ENCODE results near the gene RAD51B. TPM values are rescaled to one million over a fixed set of nuclear protein-coding genes. Genes with fewer than 3 reads are reported as not detected.

The RAD51B gene
- total RNA-seq, 4 donors from 2014 or later = 14.0 to 16.4 (median 14.8) TPM

GRCh38 chr14:68562911-68563250, 743.3 kb downstream of the RAD51B start:
- Histone ChIP-seq H3K4me3 (replicated peaks in 1 of 3) (no peak overlapping the region), H3K36me3 (no peaks in the 10 kb centered on the region), H3K27ac (peak overlapping the region; percentile 90 to 95 (median 94)), H3K9me3 (no peaks in the 10 kb centered on the region), H3K4me1 (peaks cover 53 to 70% of the 10 kb centered on the region in 2 donors), H3K27me3 (no peaks in the 10 kb centered on the region)
- DNase-seq = no peak
- 59 to 77% methylated on average over 8 to 9 of the region's 9 CpGs for WGBS, 2 donors
- TF ChIP-seq, protein P1, sequence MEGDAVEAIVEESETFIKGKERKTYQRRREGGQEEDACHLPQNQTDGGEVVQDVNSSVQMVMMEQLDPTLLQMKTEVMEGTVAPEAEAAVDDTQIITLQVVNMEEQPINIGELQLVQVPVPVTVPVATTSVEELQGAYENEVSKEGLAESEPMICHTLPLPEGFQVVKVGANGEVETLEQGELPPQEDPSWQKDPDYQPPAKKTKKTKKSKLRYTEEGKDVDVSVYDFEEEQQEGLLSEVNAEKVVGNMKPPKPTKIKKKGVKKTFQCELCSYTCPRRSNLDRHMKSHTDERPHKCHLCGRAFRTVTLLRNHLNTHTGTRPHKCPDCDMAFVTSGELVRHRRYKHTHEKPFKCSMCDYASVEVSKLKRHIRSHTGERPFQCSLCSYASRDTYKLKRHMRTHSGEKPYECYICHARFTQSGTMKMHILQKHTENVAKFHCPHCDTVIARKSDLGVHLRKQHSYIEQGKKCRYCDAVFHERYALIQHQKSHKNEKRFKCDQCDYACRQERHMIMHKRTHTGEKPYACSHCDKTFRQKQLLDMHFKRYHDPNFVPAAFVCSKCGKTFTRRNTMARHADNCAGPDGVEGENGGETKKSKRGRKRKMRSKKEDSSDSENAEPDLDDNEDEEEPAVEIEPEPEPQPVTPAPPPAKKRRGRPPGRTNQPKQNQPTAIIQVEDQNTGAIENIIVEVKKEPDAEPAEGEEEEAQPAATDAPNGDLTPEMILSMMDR (IDR thresholded peaks at IDR 0.05) = no peak
- TF ChIP-seq POLR2A (IDR thresholded peaks at IDR 0.05) = no peak
- intact Hi-C loops (cut with DNase I) = no loop called here

DNA sequence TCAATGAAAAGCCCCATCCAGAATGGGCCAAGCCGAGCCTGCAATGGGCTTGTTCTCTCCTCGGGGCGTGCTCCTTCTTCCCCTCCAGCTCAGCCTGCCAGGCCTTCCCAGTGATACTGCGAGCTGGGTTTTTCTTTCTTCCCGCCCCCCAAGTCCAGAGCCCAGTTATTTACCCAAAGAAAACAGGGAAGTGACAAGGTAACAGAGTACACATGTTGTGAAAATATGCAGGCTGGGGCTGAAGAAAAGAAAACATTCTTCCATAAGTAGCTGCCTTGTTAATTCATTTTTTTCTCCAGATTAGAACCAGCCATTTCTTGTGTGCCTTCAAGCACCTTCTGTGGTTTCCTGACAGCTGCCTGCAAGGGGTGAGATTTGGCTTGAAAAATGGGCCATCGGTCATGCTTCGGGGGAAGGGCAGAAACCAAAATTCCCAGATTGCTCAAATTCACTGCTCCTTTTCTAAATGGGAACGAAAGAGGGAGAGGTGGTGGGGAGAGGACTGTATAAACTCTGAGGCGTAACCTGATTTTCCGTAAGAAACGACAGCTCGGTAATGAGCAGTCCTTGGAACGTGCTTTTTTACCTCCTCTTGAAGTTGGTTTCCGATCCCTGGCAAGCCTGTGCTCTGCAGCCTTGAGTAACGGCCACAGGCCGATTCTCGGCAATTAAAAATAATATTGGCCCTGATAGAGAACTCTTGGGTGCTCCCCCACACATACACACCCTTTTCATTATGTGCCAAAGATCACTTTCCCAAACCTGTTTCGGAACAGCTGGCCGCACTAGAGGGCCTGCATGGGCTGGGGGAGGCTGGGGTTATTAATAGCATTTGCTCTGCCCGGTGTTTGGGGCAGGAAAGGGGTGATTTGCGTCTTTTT, 743.9 kb downstream of the RAD51B start:
- DNase-seq = peak; percentile 84 to 89
- Histone ChIP-seq H3K27me3 (no peaks in the 10 kb centered on the region), H3K9me3 (no peaks in the 10 kb centered on the region), H3K4me1 (peaks cover 56 to 76% of the 10 kb centered on the region in 2 donors), H3K36me3 (no peaks in the 10 kb centered on the region), H3K4me3 (replicated peaks in 1 of 3) (no peak overlapping the region), H3K27ac (peak overlapping the region; percentile 90 to 95 (median 94))
- WGBS, 2 donors = 24 to 41% methylated on average over 21 of the region's 21 CpGs
- intact Hi-C loops (cut with DNase I) = no loop called here
- peak in 1 of 2 donors; percentile 19 for TF ChIP-seq POLR2A (IDR thresholded peaks at IDR 0.05)
- TF ChIP-seq, protein P1 (IDR thresholded peaks at IDR 0.05) = no peak

DNA sequence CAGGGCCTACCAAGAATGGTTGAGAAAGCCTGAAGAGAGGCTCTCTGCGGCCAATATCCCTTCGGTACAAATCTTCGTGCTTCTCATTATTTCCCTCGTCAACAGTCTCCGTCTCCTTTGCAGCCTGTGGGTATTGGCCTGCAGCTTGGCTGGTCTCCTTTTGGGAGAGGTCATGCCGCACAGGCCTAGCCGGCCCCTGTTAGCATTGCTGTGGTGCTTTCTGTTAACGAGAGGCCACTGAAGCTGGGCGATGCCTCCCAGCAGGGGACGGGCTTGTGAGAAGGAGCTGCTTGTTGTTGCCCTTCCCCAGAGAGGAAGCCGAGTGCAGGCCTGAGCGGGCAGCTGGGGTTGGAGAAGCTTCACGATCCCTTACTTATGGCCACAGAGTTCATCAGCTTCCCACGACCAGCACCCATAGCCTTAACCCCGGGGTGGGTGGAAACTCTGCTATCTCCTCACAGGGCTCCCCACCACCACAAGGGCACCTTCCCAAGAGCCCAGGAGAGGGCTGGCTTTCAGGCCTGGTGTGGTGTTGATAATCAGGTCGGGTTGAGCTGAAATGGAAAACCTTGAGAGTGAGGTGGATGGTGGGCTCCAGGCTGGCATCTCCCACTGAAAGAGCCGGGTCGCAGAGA, 744.7 kb downstream of the RAD51B start:
- Histone ChIP-seq H3K9me3 (no peaks in the 10 kb centered on the region), H3K4me3 (replicated peaks in 1 of 3) (no peak overlapping the region), H3K27me3 (no peaks in the 10 kb centered on the region), H3K27ac (peak overlapping the region; percentile 90 to 95 (median 94)), H3K36me3 (no peaks in the 10 kb centered on the region), H3K4me1 (peaks cover 63 to 84% of the 10 kb centered on the region in 2 donors)
- peak; percentile 60 to 70 for DNase-seq
- intact Hi-C loops (cut with DNase I) = no loop called here
- 52 to 73% methylated on average over 12 to 16 of the region's 18 CpGs for WGBS, 2 donors
- TF ChIP-seq POLR2A (IDR thresholded peaks at IDR 0.05) = no peak
- TF ChIP-seq, protein P1 (IDR thresholded peaks at IDR 0.05) = no peak

- no peak overlapping the region for H3K4me3 ChIP-seq (replicated peaks in 1 of 3)
- no peak for TF ChIP-seq POLR2A (IDR thresholded peaks at IDR 0.05)
- TF ChIP-seq, protein P1 (IDR thresholded peaks at IDR 0.05) = no peak
- no peaks in the 10 kb centered on the region for H3K27me3 ChIP-seq
- no peaks in the 10 kb centered on the region for H3K36me3 ChIP-seq
- peak overlapping the region; percentile 90 to 95 (median 94) for H3K27ac ChIP-seq
- H3K4me1 ChIP-seq = peaks cover 71 to 92% of the 10 kb centered on the region in 2 donors
- 79 to 80% methylated on average over 8 of the region's 8 CpGs for WGBS, 2 donors
- intact Hi-C loops (cut with DNase I) = no loop called here
- no peak for DNase-seq
- no peaks in the 10 kb centered on the region for H3K9me3 ChIP-seq
Observed at GRCh38 chr14:68564826-68565759, 745.5 kb downstream of the RAD51B start.

Measured in thyroid gland (tissue), 4 donors.